ENCODE results near the gene SOX21.

DNA sequence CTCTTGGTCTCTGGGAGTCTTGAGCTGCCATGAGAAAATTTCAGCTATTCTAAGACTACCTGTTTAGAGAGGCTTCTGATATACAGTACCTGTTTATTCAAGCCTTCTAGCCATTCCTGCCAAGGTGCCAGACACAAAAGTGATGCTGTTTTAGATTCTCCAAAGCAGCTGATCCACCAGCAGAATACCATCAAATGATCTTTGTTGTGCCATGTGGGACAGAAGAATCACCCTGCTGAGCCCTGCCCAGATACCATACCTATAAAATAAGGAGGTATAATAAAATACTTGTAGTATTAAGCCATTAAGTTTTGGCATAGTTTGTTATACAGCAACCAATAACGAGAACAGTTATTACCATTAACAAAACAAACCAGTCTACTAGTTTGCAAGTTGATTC is 14.1 kb upstream of the SOX21 start:
- no peak for TF ChIP-seq YY1 (IDR thresholded peaks at IDR 0.05; ENCODE audit: insufficient read depth, insufficient read length)
- TF ChIP-seq ZNF274 (IDR thresholded peaks at IDR 0.05; ENCODE audit: low read depth, low read length): no peak
- TF ChIP-seq SUZ12 (IDR thresholded peaks at IDR 0.05; ENCODE audit: extremely low read depth, insufficient read depth, insufficient read length): no peak
